Activated B cell treated with CpG ODN at 0.5 μM for 24 hours (primary cell): ENCODE results near the gene AKT3. TPM values are rescaled to one million over a fixed set of nuclear protein-coding genes. Genes with fewer than 3 reads are reported as not detected.

Experiments used
- ATAC-seq: fragments of 200-7000 bp; cut with Tn5 transposase; one replicate; pipeline ENCODE4 v1.10.0; 2021; ENCODE audit warnings: low read depth, mild to moderate bottlenecking, moderate library complexity
- CTCF ChIA-PET: fragments of 350-600 bp; sonication (Branson Sonifier 250); formaldehyde crosslinking; loops from one replicate; lab custom pipeline; 2021; ENCODE audit warnings: antibody characterized with exemption; lab: Charles Lee
- POLR2A ChIA-PET: fragments of 350-600 bp; sonication (Branson Sonifier 250); formaldehyde crosslinking; loops from one replicate; lab custom pipeline; 2021; ENCODE audit warnings: antibody characterized with exemption; lab: Charles Lee
- DNase-seq: peaks from one replicate; pipeline ENCODE4 v3.0.0; 2022
- H3K27ac Mint-ChIP-seq: one replicate; pipeline ENCODE4 v1.8.0; 2020; ENCODE audit warnings: mixed read lengths
- H3K27me3 Mint-ChIP-seq: one replicate; pipeline ENCODE4 v1.8.0; 2021; ENCODE audit warnings: mixed read lengths
- H3K36me3 Mint-ChIP-seq: one replicate; pipeline ENCODE4 v1.8.0; 2021; ENCODE audit warnings: low read depth, mixed read lengths
- H3K4me1 Mint-ChIP-seq: one replicate; pipeline ENCODE4 v1.8.0; 2021; ENCODE audit warnings: mixed read lengths
- H3K4me3 Mint-ChIP-seq: one replicate; pipeline ENCODE4 v1.8.0; 2020; ENCODE audit warnings: mild to moderate bottlenecking, mixed read lengths
- H3K9me3 Mint-ChIP-seq: one replicate; pipeline ENCODE4 v1.8.0; 2020; ENCODE audit warnings: mixed read lengths
- intact Hi-C: fragments of 100-400 bp; cut with micrococcal nuclease; formaldehyde crosslinking; loops from one replicate; pipeline ENCODE4 v1.15.1; 2024
- total RNA-seq: library from RNA; stranded (reverse); gene quantifications from 2 replicates; pipeline ENCODE4 v1.2.3, GENCODE V29; 2022
- TF ChIP-seq, protein P1 (sequence below): fragments of 200-600 bp; IDR thresholded peaks from one replicate; pipeline ENCODE4 v1.8.0; 2022; ENCODE audit warnings: antibody characterized with exemption, mild to moderate bottlenecking

Gene AKT3
- total RNA-seq, 1 donor from 2014 or later, result 63.3 TPM

DNA sequence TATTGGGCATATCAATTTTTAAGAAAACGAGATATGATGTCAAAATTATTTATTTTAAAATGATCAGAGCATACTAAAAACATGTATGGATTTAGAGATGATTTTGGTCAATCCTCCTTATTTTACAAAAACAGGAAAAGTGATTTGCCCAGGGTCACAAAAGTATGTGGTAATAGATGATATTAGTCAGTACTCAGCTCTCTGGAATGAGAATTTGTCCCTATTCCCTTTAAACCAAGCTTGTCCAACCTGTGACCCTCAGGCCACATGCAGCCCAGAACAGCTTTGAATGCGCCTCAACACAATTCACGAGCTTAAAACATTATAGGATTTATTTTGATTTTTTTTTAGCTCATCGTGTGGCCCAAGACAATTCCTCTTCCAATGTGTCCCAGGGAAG lies 104.7 kb downstream of the AKT3 start:
- TF ChIP-seq, protein P1, sequence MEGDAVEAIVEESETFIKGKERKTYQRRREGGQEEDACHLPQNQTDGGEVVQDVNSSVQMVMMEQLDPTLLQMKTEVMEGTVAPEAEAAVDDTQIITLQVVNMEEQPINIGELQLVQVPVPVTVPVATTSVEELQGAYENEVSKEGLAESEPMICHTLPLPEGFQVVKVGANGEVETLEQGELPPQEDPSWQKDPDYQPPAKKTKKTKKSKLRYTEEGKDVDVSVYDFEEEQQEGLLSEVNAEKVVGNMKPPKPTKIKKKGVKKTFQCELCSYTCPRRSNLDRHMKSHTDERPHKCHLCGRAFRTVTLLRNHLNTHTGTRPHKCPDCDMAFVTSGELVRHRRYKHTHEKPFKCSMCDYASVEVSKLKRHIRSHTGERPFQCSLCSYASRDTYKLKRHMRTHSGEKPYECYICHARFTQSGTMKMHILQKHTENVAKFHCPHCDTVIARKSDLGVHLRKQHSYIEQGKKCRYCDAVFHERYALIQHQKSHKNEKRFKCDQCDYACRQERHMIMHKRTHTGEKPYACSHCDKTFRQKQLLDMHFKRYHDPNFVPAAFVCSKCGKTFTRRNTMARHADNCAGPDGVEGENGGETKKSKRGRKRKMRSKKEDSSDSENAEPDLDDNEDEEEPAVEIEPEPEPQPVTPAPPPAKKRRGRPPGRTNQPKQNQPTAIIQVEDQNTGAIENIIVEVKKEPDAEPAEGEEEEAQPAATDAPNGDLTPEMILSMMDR, result no peak
- CTCF ChIA-PET, result interaction anchor here (0.6 to 0.7 kb wide), 2 partner anchors 300 to 402 kb away, joined by 3 to 4 read pairs; no protein-coding TSS in a partner anchor
- H3K27ac Mint-ChIP-seq, result no peak overlapping the region

DNA sequence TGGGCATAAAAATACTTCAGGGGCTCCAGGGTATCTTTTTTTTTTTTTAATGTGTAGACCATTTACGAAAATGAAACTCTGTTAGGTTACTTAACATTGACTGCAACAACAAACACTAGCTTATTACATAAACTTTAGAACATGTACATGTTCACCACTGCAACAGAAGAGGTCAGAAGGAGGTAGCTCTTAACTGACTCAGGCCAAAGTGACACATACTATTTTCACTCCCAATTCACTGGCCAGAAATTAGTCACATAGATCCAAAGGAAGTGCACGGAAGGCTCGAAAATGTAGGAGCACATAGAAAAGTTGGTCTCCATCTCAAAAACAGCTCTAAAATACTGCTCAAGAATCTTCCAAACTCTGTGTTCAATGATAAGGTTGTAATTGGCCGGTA lies 107.2 kb downstream of the AKT3 start:
- H3K36me3 Mint-ChIP-seq, result peaks cover 14% of the 10 kb centered on the region
- no peak overlapping the region for H3K4me3 Mint-ChIP-seq
- DNase-seq (no peak), ATAC-seq (no peak)
- H3K4me1 Mint-ChIP-seq, result peaks cover 9% of the 10 kb centered on the region
- no peaks in the 10 kb centered on the region for H3K9me3 Mint-ChIP-seq
- no peak overlapping the region for H3K27ac Mint-ChIP-seq
- intact Hi-C loops, result loop anchor here (10.0 kb wide), 1 partner anchor 148 kb away; no protein-coding TSS in a partner anchor
- ChIA-PET CTCF (no interaction called here), POLR2A (interaction anchor here (0.7 kb wide), 1 partner anchor 91 kb away, joined by 3 read pairs; no protein-coding TSS in a partner anchor)
- TF ChIP-seq, protein P1, result no peak
- H3K27me3 Mint-ChIP-seq, result no peaks in the 10 kb centered on the region

More for the DNA sequence above, 104.7 kb downstream of the AKT3 start:
- DNase-seq (no peak), ATAC-seq (no peak)
- intact Hi-C loops, result loop anchor here (5.0 to 10.0 kb wide), 2 partner anchors 151 to 268 kb away; no protein-coding TSS in a partner anchor
- H3K9me3 Mint-ChIP-seq, result no peaks in the 10 kb centered on the region
- H3K4me3 Mint-ChIP-seq, result no peak overlapping the region
- peaks cover 10% of the 10 kb centered on the region for H3K36me3 Mint-ChIP-seq
- no peaks in the 10 kb centered on the region for H3K27me3 Mint-ChIP-seq
- peaks cover 4% of the 10 kb centered on the region for H3K4me1 Mint-ChIP-seq
- POLR2A ChIA-PET, result no interaction called here

DNA sequence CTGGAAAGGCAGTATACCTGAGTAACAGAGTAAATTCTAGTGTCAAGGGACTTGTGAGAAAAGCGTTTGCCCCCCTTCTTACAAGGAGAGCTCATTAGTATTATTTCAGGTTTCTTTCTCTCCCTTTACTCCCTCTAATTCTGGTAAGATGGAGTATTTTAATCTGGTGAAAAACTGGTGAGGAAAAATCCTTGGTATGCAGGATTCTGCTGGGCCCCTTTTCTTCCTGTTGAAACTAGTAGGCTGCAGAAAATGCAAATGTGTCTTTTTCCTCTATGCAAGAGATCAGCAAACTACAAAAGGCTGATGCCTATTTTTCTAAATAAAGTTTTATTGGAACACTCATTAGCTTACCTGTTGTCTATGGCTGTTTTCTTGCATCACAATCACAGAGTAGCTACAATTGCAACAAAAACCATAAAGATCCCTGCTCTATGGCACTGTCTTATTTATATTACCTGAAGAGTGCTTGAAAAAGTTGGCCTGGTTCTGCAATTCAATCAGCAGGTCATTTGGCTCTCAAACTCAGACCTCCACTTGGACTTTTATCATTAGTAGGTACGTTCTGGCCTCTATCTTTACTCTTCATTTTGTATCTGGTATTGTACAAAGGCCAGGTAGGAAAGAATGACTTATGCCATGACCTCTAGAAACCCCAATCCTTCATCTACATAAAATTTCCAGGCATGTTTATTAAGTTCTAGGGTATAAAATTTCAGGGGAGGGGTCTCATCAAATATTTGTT lies 109.6 kb downstream of the AKT3 start:
- ATAC-seq (no peak), DNase-seq (no peak)
- Mint-ChIP-seq H3K4me1 (peaks cover 18% of the 10 kb centered on the region), H3K27ac (no peak overlapping the region), H3K4me3 (no peak overlapping the region), H3K9me3 (no peaks in the 10 kb centered on the region), H3K27me3 (no peaks in the 10 kb centered on the region), H3K36me3 (peaks cover 16% of the 10 kb centered on the region)
- TF ChIP-seq, protein P1, result no peak
- ChIA-PET CTCF (interaction anchor here (1.6 to 1.7 kb wide), 2 partner anchors 8 to 397 kb away, joined by 4 to 6 read pairs; no protein-coding TSS in a partner anchor), POLR2A (no interaction called here)
- intact Hi-C loops, result loop anchor here (2.0 to 10.0 kb wide), 2 partner anchors 14 to 146 kb away; no protein-coding TSS in a partner anchor

DNA sequence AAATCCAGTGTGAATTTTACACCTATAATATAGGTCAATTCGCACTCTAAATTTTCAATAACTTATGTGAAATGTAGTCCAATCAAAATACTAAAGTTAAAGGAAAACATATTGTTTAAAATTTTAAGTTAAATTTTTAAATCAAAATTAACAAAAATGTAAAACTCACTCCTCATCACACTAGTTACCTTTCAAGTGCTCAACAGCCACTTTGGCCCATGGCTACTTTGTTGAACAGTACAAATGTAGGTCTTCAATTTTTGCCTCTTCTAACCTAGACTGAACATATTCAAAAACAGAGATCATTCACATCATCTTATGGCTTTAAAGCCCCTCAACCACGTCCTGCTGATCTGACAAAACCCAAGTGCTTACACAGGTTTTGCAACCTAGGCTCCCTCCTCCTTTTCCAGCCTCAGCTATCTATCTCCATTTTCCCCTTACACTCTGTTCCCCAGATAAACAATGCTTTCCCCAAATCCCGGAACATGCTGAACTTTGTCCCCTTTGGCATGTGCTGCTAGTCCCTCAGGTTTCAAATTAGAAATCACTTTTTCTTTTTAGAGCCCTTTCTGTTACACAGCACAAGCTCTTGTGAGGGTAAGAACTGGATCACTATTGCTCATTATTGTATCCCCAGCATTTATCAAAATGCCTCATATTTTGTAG lies 110.6 kb downstream of the AKT3 start:
- Mint-ChIP-seq H3K9me3 (no peaks in the 10 kb centered on the region), H3K4me1 (peaks cover 18% of the 10 kb centered on the region), H3K27ac (no peak overlapping the region), H3K4me3 (no peak overlapping the region), H3K36me3 (peaks cover 18% of the 10 kb centered on the region), H3K27me3 (no peaks in the 10 kb centered on the region)
- ChIA-PET POLR2A (no interaction called here), CTCF (interaction anchor here (1.6 to 1.7 kb wide), 2 partner anchors 9 to 396 kb away, joined by 4 to 6 read pairs; no protein-coding TSS in a partner anchor)
- TF ChIP-seq, protein P1, result no peak
- intact Hi-C loops, result loop anchor here (2.0 to 10.0 kb wide), 2 partner anchors 13 to 145 kb away; no protein-coding TSS in a partner anchor
- DNase-seq (no peak), ATAC-seq (no peak)

DNA sequence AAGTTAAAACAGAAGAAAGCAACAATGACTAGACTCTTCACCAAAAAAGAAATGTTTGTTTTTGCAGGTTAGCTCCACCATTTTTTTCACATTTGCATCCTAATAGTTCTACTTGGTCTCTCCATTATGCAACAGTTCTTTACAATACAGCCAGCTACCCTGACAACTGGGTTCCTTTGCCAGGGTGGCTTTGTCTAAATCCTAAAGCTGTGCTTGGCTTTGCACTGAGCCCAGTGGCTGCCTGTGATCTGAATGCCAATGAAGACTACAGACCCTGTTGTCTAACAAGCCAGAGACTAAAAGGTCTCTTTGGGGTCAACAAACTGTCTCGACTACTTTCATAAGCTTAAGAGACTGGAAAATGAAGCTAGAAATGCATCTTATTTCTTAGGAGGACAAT lies 112.0 kb downstream of the AKT3 start:
- Mint-ChIP-seq H3K4me1 (peaks cover 18% of the 10 kb centered on the region), H3K4me3 (no peak overlapping the region), H3K36me3 (peaks cover 17% of the 10 kb centered on the region), H3K27ac (no peak overlapping the region), H3K9me3 (no peaks in the 10 kb centered on the region), H3K27me3 (no peaks in the 10 kb centered on the region)
- no peak for DNase-seq
- intact Hi-C loops, result no loop called here
- CTCF ChIA-PET, result no interaction called here
- TF ChIP-seq, protein P1, result no peak
- ATAC-seq, result no peak
- POLR2A ChIA-PET, result no interaction called here
